Stimulated activated CD4-positive, alpha-beta T cell treated with anti-CD3 and anti-CD28 coated beads, Interleukin-4, amount 100 ng/mL, for 48 hours (primary cell): ENCODE results near the gene HOXB13.

Experiments used
- DNase-seq, 2 donors: peaks; one replicate each; pipeline ENCODE4 v3.0.0-alpha.2; 2020; ENCODE audit warnings: low read depth in 2 of 2

HOXB13 gene

DNA sequence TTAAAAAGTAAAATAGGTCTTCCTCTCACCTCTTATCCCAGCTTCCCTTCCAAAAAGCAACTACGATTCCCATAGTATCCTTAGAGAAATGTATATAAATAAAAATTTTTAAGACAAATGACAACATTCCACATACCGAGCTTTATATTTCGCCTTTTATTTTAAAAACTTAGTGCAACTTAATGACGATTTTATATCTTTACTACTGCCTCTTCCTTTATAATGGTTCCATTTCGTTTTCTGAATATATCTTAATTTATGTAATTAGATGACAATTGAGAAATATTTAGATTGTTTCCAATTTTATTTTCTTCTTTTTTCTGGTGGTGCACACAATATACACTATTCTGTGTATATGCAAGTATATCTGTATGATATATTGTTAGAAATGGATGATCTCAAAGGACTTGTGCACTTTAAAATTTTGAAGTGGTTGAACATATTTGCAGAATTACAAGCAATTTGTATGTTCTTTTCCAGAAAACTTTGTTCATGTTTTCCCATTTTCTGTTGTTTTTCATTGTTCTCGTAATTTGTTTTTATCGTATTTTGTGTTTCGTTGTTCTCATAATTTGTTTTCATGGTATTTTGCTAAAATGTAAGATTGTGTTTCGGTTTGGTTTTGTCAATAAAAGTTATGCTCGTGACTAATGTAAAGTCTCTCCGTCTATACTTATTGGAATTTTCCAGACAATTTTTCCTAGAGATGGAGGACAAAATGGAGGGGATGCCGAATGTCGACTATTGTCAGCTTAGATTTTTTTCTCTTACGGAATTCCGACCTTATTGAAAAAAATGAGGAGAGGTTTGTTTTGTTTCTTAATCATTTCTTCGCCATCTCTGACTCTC, 20.4 kb upstream of the HOXB13 start:
- no peak for DNase-seq

DNA sequence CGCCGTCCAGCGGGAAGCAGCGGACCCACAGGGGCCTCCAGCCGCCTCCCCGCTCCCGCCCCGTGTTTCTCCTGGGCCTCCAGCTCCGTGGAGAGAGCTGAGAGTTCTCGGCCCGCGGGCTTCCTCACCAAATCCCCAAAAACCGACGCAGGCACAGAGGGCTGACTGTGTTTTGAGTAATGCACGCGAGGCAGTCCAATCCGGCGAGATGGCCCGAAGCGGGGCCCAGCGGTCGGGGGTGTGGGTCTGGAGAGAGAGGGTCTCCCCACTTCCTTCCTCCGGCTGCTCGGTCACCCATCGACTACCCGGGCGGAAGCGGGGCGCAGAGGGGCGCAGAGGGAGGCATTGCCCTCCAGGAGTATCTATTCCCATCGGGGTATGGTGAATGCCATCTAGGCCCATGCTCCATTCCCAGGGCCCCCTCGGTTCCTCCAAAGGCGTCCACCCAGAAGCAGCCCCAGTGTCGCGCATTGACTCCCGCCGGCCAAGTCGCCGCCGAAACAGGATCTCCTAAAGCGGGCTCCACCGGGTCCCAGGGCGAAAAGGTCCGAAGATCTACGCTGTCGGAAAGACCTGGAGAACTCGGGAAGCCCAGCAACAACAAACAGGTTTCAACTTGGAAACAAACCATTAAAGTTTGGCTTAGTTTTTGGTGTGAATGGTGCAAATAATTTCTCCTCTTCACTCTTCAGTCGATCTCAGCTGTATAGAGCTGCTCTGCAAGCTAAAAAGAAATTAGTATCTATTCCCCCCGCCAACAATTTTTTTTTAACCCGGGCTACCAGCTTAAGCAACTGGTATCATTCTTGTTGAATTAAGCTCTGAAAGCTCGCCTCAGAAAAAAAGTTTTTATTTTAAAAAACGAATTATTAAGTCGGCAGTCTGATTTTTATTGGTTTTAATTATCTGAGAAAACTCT, 19.2 kb upstream of the HOXB13 start:
- DNase-seq, result no peak

DNA sequence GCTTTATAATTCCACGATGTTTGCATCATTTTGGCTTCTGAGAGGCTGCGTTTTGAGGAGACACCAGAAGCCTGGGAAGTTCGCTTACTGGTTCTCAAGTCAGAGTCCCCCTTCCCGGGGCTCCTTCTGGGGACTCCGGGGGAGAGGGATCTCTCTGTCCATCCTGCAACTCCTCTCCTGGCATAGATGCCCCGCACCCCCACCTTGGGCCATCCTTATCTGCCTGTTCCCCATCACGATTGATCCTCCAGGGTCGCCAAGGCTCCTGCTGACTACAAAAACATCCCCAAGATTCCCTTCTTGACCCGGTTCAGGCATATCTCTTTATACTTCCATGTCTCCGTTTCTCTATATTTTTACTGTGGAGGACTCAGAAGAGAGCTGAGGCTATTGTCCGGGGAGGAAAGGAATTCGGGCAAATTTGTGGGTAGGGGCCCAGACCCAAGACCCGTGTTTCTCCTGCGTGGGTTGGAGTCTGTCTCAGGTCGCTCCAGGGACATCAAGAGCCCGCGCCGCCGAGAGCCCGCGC, 18.4 kb upstream of the HOXB13 start:
- no peak for DNase-seq

DNA sequence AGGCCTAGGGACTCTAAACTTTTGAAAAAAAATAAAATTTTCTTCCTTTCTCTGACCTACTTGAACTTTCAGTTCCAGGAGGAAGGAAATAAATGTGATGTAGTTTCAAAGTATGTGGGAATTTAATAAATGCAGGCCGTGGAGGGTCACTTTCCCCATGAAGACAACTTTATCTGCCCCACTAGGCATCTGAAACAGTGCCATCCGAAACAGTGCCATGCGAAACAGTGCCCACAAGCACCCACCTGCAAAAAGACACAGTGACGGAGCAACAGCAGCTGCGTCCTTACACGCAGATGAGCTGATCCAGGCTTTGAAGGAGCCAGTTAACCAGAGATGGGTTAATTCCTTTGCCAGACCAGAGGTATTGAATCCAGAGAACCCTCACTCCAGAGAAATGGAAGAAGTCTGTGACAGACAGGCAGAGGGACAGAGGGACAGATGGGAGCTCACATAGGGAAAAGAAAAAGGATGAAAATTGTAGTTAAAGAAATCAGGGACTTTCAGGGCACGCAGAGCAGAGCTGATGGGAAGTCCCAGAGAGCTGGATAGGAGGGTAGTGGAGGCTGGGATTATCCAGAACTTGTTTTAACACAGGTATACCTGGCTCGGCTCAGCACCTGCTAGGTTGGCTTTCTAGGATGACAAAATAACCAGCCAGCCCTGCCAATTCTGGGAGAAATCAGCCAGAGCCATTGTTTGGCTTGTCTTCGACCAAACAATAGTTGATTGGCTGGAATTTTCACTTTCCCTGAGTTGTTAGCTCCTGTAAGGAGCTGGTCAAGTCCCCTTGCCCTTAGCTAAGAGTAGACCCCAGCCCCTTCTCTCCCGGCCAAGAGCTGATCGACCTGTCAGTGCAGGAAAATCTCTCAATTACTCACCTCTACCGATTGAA, 17.1 kb upstream of the HOXB13 start:
- no peak for DNase-seq

DNA sequence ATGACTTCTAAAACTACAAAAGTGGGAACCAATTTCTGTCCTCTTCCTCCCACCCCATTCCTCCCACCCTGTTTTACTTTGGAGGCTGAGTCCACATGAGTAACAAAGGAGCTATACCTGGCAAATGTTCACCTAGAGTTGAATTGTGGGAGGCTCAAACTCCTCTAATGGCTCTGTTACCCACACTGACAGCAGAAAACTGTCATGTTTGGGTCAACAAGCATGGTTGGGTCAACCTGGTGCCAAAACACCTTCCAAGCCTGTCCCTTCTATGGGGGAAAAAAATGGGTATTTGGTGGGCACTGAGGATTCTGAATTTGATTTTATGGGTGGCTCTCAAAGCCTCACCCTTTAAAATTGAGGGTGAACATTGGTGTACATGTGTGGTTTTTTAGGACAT, 12.0 kb upstream of the HOXB13 start:
- no peak for DNase-seq

DNA sequence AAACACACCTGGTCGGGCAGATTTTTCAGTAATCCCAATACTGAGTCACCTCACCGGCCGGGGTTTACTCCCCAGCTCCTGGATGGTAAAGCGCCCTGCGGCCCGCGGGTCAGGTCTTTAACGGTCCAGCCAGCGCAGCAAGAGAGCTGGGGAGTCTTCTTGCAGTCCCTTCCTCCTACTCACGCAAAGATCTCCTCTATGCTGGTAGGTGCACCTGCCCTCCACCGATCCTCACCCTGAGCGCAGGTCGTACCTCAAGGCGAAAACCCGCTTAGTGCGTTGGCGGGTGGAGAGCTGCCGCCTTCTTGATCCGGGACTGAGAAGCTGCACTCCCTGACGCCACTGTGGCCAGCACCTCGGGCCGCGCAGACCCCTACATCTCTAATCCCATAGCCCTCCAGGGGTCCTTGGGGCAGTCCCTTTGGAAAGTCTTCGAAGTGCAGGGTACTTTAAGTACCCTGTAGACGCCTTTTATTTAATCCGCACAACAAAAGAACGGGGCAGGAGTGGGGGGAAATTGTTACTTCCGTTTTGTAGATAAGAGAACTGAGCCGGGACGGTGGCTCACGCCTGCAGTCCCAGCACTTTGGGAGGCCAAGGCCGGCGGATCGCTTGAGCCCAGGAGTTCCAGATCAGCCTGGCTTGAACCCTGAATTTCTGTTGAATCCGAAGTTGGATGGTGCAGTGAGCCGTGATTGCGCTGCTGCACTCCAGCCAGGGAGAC, 10.4 kb upstream of the HOXB13 start:
- no peak for DNase-seq

DNA sequence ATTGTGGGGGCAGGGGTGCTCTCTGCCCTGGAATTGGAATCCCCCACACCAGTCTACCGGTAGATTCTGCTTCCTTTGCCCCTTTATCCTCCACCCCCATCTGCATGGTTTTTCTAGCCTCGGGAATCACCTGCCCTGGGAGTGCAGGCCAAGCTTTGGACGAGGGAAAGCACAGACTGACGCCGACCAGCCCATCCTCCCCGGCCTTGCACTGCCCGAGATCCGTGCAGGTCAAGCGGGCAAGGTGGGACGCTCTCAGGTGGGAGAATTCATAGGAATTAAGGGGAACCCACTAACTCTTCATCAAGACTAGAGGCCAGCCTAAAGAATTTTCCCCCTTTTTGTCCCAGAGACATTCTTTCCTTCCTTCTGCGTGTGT, 9.9 kb upstream of the HOXB13 start:
- DNase-seq, result no peak

DNA sequence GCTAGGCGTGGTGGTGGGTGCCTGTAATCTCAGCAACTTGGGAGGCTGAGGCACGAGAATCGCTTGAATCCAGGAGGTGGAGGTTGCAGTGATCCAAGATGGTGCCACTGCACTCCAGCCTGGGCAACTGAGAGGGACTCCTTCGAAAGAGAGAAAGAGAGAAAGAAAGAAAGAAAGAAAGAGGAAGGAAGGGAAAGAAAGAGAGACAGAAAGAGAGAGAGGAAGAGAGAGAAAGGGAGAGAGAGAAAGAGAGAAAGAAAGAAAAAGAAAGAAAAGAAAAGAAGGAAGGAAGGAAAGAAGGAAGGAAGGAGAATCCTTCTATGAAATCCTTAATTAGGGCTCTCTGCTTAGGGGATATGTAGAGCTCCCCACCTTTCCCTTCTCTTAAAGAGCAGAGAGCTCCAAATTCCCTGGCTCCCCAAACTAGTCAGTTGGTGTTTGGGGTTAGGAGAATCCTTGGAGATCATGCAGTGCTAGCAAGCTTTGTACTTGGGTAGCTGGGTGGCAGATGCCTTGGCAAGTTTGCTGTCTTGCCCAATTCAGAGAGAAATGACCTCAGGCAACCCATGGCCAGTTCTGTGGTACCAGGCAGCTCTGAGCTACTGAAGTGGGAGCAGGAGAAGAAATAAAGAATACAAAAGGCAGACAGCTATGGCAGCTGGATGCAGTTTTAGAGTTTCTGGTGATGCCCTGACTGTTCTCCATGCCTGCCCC, 8.9 kb upstream of the HOXB13 start:
- no peak for DNase-seq

DNA sequence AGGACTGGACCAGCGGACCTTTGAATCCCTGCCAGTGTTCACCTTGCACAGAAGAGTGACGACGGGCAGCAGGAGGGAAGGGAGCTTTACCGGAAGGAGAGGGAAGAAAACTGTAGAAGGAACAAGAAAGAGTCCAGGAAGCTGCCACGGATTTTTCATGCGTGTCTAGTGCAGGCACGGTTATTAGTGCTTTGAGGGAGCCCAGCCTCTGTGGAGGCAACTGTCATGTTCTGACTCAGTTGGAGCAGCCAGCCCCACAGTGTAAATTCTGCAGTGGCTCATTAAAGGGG, 6.5 kb upstream of the HOXB13 start:
- DNase-seq, result no peak

DNA sequence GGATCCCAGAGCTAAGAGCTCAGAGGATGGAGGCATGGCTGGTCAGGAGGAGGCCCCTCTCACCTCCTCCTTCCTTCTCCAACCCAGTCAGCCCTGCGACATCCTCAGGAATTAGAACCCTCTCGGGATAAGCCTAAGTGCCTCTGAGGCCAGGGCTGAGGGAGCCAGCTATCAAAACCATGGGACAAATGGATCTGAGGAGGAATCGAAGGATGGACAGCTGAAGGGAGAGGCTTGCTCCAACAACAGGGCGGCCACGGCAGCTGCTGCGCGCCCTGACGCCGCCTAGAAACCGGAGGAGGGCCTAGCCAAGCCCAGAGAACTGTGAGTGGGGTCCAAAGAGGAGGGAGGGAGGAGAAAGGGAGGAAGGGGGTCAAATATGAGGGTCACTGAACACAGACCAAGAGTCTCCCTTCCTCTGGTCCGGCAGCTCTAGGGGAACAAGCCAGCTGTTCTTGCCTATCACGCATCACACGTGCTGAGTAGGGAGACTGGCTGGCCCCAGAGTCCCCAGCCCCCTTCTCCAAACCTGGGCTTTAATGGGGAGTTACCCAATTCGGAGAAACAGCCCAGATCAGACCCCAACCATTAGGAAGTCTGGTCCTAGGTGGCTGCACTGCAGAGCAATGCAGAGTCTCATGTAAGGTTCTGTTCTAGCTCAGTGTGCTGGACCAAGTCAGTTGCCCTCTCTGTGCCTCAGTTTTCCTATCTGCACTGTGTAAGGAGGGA, 5.9 kb upstream of the HOXB13 start:
- no peak for DNase-seq

DNA sequence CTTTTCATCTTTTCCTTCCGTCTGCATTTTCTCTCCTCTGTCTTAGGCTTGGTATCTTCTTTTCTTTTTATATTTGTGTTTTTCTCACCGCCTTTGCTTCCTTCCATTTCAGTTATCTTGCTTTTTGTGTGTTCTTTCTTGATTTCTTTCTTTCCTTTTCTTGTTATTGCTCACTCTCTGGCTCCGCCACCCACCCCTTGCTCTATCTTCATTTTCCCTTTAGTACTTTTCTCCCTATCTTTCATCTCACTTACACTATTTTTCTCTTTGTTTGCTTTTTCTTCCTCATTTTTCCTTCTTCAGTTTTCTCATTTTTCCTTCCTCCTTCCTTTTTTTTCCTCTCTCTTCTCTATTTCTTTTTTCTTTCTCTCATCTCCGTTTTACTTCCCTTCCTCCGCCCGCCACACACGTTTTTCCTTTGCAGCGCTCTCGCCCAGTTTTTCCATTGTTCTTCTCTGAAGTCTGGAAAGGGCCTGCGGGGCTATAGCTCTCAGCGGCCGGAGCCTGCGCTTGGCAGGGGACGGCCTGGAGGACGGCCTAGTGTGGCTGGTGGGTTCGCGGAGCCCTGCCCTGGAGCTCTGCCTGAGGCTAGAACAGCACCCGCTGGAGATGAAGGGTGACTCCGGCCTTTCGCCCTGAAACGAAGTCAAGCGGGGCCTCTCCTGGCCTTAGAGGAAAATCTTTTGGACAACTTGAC, 5.2 kb upstream of the HOXB13 start:
- no peak for DNase-seq

DNA sequence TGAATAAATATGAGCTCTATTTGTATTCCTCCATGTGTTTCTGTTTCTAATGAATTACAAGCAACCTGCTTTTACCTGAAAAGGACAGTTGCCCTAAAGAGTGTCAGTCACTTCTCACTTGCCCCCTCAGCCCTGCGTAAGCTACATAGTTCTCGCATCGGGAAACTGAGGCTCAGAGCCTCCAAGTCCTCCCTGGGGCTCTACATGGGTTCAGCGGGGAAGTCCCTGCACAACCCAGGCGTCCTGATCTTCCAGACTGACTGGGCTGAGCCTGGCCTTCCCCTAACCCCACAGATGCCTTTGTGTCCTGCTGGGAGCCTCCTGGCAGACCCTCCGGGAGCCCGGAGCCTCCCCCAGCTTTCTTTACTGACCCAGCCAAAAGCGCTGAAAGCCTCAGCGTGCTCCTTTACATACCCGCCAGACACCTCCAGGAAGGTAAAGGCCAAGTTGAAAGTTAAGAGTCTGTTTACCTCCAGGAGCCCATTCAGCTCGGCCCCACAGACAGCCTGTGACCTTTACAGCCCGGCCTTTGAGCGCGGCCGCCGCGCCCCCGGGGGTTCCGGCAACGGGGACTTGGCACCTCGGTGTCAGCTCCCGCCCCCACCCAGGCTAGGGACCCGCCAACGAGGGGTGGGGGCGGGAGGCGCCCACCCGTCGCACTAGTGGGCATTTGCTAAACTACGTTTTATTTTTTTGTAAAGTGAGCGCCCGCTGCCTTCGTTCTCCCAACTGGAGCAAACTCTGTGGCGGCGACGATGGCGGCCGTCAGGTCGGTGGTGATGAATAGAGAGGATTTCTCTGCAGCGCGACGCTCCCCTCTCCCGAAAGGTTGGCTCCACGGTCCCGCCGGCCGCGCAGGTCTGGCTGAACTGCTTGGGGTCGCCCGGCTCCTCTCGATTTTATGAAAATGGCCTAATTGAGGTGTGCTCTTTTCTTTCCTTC, 4.4 kb upstream of the HOXB13 start:
- no peak for DNase-seq

DNA sequence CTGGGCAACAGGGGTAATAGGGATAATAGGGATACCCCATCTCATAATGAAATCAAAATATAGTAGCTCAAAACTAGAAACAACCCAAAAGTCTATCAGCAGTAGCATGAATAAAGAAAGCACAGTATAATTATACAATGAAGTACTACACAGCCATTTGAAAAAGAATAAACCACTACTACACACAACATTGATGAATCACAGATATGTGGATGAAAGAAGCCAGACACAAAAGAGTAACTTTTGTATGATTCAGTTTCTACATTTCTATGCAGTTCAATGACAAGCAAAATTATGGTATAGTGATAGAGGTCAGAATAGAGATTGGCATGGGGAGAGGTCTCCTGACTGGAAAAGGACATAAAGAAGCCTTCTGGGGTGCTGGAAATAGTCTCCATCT, 2.8 kb upstream of the HOXB13 start:
- DNase-seq, result no peak

DNA sequence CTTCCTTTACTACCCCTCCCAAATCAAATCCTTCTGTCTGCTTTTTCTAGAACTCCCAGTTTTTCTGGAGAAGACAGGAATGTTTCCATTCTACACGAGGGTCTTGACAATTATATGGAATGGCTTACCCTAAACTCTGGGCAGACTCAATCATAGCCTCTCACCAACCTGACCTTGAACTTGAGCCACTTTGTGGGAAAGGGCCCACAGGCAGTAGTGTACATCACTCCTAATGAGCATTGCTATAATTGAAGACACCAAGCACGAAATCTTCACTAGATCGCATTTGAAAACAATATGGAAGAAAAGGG, 1.6 kb upstream of the HOXB13 start:
- no peak for DNase-seq

DNA sequence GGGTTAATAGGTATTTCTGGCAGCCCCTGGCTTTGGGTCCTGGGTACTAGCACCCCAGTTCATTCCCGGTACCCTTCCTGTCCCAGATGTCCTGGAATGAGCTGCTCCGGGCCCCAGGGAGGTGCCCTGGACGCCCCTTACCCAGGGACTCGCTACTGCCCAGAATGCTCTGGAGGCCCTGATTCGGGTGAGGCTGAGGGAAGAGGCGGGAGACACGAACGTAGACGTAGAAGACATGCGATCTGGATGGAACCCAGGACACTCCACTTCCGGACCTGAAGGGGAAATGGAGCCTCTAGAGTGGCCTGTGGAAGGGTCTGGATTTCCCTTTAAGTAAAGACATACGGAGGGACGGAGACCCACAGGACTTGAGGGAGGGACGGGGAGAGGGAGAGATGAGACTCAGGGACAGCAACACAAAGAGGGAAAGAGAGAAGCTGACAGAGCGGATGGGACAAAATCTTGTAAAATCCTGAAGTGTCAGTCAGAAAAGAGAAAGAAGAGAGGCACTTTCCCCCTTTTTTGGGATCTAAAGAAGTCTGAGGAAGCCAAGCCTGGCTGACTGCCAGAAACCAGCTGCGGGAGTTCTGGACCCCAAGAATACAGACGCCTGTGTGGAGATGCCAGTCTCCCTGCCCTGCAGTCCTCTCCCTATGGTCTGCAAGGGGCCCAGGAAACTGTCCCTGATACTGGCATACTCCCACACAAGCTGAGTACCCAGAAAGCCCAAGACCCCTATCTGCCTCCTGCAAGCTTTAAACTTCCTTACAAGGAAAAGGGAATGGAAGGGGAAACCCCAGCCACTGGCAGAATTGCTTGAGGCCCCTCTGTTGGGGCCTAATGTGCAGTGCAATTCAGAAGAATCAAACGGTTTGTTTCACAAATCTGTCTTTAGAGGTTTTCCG, 1.0 kb upstream of the HOXB13 start:
- DNase-seq, result no peak

DNA sequence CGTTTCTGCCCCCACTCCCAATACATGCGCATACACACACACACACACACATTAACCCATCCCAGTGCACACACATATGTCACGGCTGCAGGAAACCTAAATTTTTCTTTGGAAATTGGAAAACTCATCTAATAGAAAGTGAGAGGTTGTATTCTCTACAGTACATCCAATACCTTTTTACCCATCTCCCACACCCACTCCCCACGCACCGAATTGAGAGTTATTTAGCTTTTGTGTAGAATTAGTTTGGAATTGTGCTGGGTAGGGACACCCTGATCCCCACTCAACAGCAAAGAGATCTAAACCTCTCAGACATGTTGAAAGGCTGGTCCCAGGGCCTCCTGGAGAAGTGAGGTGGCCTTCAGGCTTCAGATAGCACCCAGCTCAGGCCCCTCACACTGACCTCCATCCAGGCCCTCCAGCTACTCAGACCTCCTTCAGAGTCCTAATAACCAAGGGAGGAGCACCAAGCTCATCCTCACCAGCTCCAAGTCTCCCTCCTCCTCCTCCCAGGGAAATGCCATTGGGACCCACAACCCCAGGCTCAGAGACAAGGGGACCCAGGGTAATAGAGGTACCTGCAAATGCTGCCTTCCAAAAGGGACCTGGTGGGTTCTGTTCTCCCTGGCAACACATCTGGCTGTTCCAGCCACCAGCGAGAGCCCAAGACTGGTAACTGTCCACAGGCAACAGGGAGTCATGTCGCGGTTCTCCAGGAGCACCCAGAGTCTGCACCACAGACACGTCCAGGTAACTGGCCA, 955 bp downstream of the HOXB13 start:
- DNase-seq, result no peak

DNA sequence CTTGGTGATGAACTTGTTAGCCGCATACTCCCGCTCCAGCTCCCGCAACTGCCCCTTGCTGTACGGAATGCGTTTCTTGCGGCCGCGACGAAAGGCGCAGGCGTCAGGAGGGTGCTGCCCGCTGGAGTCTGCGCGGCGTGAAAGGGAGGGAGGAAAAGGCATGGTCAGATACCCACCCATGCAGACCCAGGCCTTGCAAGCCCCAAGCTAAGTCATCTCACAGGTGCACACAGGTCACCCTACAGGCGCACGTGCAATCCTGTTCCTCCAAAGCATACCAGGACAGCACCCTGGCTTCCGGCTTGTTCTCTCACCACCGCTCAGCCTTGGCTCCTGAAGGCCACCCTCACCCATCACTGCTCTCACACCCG, 1.6 kb downstream of the HOXB13 start:
- no peak for DNase-seq
